HTR-8/SVneo (cell line): ENCODE results near the gene TEX29.

Experiments used
- DNase-seq: peaks from one replicate; pipeline ENCODE4 v3.0.0; 2011; ENCODE audit warnings: low spot score, mixed read lengths; ENCODE audit not compliant: insufficient read length
- FAIRE-seq: peaks from 2 replicates; lab custom pipeline; 2011; peaks lifted over from hg19 to GRCh38; lab: Jason Lieb, UNC

TEX29 gene

DNA sequence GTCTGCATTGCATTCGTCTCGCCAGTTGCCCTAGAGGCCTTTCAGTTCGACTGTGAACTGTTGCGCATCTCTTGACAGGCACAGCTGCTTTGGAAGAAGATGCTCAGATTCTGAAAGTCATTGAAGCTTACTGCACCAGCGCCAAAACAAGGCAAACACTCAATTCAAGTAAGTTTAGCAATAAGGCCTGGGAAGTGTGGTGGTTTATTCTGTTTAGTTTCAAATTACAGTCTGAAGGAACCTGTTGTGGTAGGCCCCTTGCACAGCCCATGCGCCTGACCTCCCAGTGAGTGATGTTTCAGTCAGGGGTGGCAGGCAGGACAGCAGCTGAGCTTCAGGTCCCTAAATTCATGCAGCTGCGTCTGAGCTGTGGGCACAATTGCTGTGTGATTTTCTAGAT lies 32.2 kb upstream of the TEX29 start:
- no peak for FAIRE-seq
- DNase-seq = no peak

DNA sequence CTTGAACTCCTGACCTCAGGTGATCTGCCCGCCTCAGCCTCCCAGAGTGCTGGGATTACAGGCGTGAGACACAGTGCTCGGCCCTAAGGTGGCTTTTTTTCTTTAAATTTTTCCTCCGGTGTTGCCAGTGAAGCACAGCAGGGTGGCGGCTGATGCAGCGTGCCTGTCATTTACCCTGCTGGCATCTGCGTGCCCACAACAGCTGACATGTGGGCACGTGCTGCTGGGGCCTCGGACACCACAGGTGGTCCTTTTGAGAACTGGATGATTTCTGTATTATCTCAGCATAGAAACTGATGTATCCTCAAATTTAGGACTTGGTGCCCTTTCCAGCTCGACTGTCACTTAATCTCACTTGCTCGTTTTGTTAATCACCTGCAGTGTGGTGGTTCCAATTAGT lies 31.2 kb upstream of the TEX29 start:
- no peak for FAIRE-seq
- no peak for DNase-seq

DNA sequence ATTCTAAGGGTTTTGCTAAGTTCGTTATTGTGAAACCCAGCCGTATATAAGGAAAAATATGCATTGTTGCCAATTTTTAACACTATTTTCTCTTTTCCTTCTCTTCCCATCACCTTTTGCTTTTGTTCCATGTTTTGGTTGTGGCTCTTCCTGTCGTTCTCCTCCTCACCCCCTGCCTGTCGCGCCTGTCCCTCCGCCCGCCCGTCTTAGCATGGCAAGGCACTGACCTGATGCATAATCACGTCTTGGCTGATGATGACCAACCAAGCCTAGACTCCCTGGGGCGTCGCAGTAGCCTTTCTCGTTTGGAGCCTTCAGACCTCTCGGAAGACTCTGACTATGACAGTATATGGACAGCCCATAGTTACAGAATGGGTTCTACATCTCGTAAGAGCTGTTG lies 28.5 kb upstream of the TEX29 start:
- FAIRE-seq (no peak), DNase-seq (no peak)

DNA sequence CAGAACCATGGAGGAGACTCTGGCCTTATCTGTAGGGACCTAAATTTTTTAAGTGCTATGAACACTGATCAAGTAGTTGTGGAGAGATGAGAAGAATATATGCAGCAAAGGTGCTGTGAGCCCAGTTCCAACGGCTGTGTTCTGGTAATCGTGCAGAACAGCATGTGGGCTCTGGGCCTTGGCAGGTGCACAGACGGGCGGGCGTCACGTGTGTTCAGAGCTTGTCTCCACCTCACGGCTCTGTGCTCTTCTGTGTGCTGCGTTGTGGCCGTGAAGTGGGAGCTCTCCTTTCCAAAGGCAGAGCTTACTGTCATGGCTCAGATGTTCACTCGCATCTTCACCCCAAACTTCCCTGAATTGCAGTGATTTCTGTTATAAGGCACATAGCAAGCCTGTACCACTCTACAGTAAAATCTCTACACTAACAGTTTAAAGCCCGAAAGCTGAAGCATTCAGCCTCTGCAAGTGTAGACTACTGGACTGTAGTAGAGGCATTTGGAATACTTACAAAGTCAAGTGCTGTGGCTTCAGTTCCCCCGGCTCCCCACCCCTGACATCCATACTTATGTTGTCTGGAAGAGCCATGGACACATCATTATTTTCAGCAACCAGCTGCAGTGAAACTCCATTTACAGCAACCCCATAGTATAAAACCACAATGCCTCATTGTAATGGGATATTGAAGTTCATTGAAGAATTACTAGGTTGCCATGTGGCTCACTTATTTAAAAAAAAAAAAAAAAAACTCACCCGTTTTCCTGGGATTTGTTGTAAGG lies 27.5 kb upstream of the TEX29 start:
- no peak for FAIRE-seq
- no peak for DNase-seq

DNA sequence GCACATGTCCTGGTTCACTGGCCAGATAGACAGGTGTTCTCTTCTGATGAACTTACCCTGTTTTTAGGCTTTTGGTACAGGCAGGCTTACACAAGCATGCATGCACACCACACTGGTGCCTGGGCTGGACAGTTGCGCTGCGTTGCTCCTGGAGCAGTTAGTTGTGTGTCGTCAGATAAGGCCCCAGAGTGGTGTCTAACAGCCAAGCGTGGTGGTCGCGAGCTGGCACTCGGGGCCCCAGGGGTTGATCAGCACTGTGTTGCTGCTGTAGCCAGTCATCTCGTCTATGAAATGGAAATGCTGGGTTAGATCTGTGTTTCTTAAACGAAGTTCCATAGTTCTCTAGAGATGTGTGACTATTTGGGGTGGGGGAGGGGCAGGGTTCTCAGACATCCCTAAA lies 24.6 kb upstream of the TEX29 start:
- DNase-seq (no peak), FAIRE-seq (no peak)

DNA sequence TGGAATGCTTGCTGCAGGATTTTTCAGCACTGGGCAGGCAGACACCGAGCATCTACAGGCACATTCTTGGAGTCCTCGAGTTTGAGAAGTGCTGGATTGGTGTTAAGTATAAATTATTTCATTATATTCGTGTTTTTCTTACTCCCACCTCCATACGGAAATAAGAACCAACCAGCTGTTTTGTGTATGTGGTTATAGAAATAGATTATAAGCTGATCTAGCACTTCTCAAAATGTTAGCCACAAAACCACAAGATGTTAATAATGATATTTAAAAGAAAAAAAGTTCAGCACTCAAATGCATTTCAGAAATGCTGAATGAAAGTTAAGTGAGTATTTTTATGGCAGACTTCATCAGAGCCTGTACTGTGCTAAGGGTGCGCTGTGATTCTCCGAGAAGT lies 24.0 kb upstream of the TEX29 start:
- DNase-seq (no peak), FAIRE-seq (no peak)

DNA sequence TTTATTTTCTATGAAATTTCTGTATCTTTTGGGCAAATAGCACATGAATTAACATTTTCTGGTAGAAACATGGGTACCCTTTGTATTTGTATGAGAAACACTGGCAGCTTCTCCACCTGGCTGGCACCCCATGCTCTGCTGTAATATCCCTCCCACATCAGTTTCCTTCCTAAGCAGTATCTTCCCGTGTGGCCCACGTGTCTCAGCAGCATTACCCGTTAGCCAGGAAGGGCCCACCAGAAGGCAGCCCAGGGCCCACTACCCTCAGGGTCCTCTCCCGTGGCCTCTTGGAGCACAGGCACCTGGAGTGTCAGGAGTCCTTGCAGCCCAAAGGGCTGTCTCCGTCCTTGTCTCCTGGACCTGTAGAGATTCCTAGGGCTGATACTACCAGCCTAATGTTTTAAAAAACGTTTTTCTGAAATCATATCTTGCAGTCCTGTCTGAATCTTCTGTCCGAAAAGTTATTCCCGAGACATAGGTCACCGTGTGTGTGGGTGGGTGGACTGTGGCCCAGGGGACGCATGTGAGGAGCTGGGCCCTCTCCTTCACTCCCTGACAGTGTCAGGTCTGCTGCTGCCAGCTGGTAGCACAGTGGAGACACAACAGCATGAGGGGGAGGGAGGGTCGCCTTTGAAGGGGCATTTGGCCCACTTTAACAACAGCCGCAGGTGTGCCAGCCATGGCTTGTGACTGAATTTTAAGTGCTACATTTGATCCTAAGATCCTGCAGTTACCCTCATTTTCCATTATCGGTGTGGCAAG lies 22.0 kb upstream of the TEX29 start:
- FAIRE-seq (no peak), DNase-seq (no peak)

DNA sequence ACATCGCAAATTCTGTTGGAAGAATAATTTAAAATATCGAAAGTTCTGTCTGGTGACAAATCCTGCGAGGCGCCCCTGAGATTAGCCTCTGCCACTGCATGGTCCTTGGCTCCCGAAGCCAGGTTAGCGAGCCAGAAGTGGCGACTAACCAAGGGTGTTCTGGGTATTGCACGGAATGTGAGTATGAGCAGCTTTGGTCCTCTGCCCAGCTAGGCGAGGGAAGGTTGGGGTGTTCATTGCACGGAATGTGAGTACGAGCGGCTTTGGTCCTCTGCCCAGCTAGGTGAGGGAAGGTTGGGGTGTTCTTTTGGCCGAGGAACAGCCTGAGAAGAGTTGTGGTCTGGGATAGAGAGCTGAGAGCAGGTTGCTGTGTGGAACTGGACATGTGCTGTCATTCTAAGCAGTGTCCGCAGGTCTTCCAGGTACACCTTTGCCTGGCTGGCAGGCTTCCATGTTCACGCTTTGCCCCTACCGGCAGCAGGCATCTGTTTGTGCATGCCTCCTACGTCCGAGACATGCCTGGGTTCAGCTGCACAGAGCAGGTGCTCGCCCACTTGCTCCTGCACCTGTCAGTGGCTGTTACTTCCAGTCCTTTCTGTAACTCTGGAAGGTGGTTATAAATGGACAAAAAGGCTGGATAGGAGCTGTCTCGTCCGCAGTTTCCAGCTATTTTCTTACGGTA lies 18.3 kb upstream of the TEX29 start:
- FAIRE-seq (no peak), DNase-seq (no peak)

DNA sequence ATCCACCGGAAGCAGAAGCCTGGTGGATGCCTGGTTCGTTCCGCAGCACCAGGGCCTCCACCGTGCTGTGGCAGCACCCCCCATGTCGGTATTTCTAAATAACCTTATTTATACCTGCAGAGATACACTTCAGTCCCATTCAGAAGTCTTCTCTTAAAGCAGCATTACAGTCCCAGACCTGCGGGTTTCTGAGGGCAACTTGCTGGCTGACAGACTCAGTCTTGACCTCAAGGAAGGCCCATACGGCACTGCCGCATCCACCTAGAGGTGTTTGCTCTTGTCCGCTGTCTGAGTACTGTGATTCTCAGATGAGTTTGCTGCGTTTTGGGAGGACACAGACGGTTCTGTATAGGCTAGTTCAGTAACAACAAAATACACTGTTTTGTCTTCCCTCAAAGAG lies 16.9 kb upstream of the TEX29 start:
- DNase-seq = no peak

DNA sequence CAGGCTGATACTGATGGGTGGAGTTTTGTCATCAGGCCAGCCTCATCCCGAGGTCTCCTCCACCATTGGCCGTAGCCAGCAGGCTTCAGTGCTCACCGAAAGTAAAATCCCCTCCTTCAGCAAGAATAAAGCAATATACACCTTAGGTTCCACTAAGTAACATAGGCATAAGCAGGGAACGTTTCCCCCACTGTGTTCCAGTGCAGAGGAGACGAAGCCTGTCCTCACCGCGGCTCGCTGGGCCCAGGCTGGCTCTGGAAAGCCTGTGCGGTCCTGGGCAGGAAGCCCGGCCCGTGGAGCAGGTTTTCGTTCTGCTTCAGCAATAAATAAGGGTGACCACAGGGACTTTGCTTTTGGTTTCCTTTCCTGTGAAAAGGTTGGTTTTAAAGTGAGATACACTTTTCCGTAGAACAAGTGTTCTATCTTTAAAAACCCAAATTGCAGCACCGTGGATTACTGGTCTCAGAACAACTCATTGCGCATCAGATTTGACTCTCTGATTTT lies 16.3 kb upstream of the TEX29 start:
- FAIRE-seq (no peak), DNase-seq (no peak)

More for the DNA sequence above, 16.9 kb upstream of the TEX29 start:
- no peak for FAIRE-seq

DNA sequence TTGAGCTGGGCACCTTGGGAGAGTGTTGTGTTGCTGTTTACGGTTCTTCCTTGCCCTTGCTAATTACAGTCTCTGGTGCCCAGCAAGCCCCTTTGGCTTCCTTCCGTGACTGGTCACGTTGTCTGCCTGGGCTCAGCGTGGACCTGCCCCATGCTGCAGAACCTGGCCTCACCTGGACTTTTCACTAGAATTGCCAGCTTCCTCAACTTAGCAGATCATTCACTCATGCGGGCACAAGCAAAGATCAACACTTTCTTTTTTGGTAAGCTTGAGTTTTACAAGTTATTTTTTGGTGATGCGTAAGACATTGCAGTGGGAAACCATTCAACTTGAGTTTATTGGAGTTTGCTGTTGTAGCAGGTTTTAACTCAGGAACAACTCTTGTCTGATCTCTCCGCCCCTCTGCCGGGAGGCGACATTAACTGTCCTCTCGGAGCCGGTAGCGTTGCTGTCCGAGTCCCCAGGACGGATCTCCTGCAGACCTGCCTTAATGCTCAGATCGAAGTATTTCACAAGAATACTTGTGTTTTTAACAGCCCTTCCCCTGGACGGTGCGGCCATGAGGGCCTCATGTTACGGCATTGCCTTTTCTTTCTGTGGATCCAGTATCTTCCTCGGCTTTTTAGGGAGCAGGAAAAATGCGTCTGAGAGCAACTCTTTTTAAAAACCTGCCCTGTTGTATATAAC lies 15.7 kb upstream of the TEX29 start:
- FAIRE-seq (no peak), DNase-seq (no peak)

DNA sequence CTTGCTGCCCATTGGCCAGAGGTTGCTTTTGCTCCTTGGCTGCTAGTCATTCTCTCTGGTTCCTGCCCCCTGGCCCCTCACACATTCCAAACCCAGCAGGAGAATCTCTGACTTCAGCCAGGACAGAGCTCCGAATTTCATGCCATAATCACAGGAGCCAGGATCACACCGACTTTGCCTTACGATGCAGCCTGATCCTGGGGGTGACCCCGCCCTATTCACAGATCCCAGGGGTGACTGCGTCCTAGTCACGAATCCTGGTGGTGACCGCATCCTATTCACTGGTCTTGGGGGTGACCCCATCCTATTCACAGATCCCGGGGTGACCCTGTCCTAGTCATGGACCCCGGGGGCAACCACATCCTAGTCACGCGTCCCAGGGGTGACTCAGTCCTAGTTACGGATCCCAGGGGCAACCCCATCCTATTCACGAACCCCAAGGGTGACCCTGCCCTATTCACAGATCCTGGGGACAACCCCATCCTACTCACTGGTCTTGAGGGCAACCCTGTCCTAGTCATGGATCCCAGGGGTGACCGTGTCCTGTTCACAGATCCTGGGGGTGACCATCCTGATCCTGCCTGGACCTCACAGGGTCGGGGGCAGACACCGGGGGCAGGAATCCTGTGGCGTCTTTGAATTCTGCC lies 7.4 kb upstream of the TEX29 start:
- DNase-seq (no peak), FAIRE-seq (no peak)

DNA sequence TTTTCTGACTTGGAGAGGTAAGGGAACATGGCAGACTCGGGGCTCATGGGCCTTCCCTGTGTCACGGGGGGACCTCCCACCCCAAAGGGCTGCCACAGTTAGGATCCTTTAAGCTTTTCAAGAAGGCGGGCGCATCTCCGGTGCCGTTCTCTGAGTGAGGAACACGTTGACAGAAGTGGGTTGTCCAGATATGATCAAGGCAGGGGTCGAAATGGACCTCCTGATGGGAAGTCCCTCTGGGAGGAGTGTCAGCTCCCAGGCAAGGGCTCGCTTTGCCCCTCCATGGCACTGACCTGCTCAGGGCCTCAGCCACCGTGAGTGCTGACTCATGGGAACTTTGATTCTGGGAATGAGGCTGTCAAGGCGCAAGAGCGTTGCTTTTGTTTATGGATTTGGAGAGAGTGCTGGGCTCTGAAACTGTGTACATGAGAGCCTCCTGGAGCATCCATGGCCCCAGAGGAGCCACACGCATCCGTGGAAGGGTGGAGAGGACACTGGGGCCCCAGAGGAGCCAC lies 6.5 kb upstream of the TEX29 start:
- FAIRE-seq (no peak), DNase-seq (no peak)

DNA sequence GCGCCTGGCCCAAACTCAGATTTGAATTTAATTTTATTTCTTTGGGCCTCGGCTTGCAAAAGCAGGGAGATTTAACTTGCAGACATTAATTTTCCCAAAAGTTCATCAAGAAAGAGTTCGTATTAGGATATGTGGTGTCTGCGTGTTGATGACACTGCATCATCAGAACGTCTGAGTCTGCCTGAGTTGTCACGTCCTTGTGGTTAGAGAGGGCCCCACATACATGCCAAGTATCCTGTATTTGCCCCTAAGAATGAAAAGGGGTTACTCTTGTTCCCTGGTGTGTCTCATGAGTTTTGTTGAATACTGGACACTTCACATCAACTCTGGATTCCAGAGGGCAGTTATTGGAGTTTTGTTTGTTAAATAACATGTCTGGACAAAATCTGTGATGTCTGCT lies 5.6 kb upstream of the TEX29 start:
- DNase-seq = no peak
- no peak for FAIRE-seq

DNA sequence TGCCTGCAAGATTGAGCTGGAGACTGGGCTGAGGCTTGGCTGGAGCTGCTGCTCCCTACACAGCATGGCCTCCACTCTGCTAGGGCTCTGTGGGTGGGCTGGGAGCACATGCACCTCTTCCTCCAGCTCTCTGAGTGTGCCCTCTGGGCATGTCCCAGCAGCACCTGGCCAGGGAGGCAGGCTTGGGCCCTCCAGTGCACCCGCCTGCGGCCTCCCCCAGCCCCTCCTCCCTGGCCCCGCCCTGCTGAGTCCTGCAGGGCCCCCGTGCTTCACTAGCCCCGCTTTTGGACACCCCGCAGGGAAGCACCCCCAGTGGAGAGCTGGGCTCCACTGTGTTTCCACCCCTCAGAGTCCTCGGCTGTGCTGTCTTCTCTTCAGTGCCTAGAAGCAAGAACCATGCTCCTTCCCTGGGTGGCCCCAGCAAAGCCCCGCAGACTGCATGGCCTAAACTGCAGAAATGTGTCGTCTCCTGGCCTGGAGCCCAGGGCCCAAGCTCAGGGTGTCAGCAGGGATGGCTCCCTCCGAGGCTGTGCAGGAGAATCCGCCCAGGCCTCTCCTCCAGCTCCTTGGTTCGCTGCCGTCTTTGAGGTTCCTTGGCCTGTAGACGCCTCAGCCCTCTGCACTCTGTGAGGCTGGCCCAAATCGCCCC lies 5.0 kb upstream of the TEX29 start:
- FAIRE-seq (no peak), DNase-seq (no peak)

DNA sequence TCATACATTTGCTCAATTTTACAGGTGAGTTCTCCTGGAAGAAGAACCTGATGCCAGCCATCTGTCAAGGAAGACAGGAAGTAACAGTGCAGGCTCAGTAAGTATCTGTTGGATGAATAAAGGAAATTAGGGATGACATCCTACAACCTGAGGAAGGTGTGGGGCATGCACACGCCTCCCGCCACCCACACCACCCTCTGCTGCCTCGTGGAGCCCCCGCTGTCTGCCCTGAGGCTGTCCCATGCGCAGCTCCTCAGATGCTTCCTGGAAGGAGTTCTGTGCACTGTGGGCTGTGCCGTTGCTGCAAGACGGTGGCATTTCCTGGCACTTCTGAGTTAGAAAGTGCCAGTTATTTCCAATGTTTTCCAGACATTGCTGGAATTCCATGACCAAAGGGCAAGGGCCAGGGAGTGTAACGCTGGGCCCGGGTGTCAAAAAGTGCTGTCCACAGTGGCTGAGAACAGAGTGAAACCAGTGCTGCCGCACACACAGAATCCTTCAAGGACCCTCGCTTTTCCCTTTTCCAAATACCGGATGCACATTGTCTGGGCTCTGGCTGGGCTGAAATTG lies 4.2 kb upstream of the TEX29 start:
- DNase-seq = no peak
- no peak for FAIRE-seq

DNA sequence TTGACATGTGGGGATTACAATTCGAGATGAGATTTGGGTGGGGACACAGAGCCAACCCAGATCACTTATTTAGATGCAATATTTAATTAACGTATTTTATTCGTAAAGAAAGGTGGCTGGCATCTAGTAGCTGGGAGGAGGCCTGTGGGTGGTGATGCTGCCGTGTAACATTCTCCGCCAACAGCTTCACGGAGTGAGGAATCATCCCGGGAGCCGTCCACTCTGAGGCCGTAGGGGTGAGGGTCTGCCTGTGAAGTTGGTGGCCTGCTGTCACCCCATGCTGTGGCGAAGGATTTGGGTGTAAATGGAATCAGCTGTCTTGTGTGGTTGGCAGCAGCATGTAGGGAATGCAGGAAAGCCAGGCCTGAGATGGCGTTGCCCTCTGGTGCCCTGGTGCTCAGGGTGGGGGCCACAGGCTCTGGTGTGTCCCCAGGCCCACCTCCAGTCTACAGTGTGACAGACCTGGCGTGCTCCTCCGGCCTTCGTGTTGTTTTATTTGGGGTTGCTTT lies 3.3 kb upstream of the TEX29 start:
- FAIRE-seq (no peak), DNase-seq (no peak)

DNA sequence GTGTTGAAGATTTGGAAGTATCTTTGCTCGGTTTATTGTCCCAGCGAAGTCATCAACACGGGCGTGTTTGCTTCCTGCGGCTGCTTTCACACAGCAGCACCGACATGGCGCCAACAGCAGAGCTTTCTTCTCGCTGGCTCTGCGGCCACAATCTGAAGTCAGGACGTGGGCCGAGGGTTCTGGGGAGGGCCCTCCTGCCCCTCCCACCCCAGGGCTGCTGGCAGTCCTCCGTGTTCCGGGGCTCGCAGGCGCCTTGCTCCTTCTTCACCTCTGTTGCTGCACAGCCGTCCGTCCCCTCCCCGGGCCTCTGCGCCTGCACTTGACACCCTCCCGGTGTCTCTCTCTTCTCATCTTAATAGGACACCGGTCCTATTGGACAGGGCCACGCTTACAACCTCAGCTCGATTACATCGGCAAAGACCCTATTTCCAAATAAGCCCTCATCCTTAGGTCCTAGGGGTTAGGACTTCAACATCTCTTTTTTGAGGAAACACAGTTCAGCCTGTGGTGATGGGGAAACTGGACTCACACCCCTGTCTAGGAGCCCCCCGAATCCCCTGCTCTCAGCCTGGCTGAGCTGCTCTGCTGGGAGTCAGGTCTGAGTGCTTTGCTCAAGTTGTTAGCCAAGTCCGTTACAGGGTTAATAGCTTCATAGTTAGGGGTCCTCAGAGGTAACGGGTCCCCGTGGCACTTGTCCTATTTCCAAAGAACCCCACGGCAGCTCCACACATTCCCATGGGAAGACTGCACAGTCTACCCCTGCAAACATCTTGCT lies 2.7 kb upstream of the TEX29 start:
- FAIRE-seq (no peak), DNase-seq (no peak)
